HTR-8/SVneo (cell line): Measurements from ENCODE around the gene RAPGEF3.
A peak's percentile ranks its signal among the peaks of the same experiment; 100 is the strongest.

Experiments used
- DNase-seq: peaks from one replicate; pipeline ENCODE4 v3.0.0; 2011; ENCODE audit warnings: low spot score, mixed read lengths; ENCODE audit not compliant: insufficient read length
- FAIRE-seq: peaks from 2 replicates; lab custom pipeline; 2011; peaks lifted over from hg19 to GRCh38; lab: Jason Lieb, UNC

The RAPGEF3 gene

GRCh38 chr12:47791874-47792273 lies 33.2 kb upstream of the RAPGEF3 start:
- FAIRE-seq (no peak), DNase-seq (no peak)

- DNase-seq (no peak), FAIRE-seq (no peak)
These were observed 32.7 kb upstream of the RAPGEF3 start for GRCh38 chr12:47791351-47791746.

GRCh38 chr12:47790676-47791350 lies 32.1 kb upstream of the RAPGEF3 start:
- DNase-seq (no peak), FAIRE-seq (no peak)

- DNase-seq (no peak), FAIRE-seq (no peak)
These were observed 31.2 kb upstream of the RAPGEF3 start for GRCh38 chr12:47789712-47790489.

GRCh38 chr12:47789141-47789540 lies 30.5 kb upstream of the RAPGEF3 start:
- no peak for DNase-seq
- no peak for FAIRE-seq

GRCh38 chr12:47787596-47788319 lies 29.1 kb upstream of the RAPGEF3 start:
- DNase-seq (no peak), FAIRE-seq (no peak)

GRCh38 chr12:47786662-47787280 lies 28.1 kb upstream of the RAPGEF3 start:
- FAIRE-seq (no peak), DNase-seq (no peak)

- no peak for DNase-seq
- no peak for FAIRE-seq
These were observed 27.4 kb upstream of the RAPGEF3 start for GRCh38 chr12:47785887-47786661.

GRCh38 chr12:47785036-47785886 lies 26.6 kb upstream of the RAPGEF3 start:
- DNase-seq (no peak), FAIRE-seq (no peak)

- FAIRE-seq: no peak
These were observed 25.4 kb upstream of the RAPGEF3 start for GRCh38 chr12:47783821-47784819.

GRCh38 chr12:47783024-47783755 lies 24.5 kb upstream of the RAPGEF3 start:
- FAIRE-seq: no peak
- DNase-seq: no peak

More at GRCh38 chr12:47783821-47784819, 25.4 kb upstream of the RAPGEF3 start:
- no peak for DNase-seq

- FAIRE-seq: no peak
- no peak for DNase-seq
These were observed 23.7 kb upstream of the RAPGEF3 start for GRCh38 chr12:47782372-47782770.

- DNase-seq (no peak), FAIRE-seq (no peak)
These were observed 23.0 kb upstream of the RAPGEF3 start for GRCh38 chr12:47781479-47782371.

- DNase-seq (no peak), FAIRE-seq (no peak)
These were observed 21.3 kb upstream of the RAPGEF3 start for GRCh38 chr12:47779943-47780504.

- FAIRE-seq (no peak), DNase-seq (peak; percentile 84)
These were observed 20.7 kb upstream of the RAPGEF3 start for GRCh38 chr12:47779301-47779942.
